Activated CD4-positive, alpha-beta T cell treated with anti-CD3 and anti-CD28 coated beads, Interleukin-2, amount 50 U/mL, for 16 hours (primary cell): ENCODE measurements around the gene CEP41.

Source experiments
- DNase-seq: peaks from one replicate; pipeline ENCODE4 v3.0.0-alpha.2; 2020

CEP41 gene, protein sequence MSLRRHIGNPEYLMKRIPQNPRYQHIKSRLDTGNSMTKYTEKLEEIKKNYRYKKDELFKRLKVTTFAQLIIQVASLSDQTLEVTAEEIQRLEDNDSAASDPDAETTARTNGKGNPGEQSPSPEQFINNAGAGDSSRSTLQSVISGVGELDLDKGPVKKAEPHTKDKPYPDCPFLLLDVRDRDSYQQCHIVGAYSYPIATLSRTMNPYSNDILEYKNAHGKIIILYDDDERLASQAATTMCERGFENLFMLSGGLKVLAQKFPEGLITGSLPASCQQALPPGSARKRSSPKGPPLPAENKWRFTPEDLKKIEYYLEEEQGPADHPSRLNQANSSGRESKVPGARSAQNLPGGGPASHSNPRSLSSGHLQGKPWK

DNA sequence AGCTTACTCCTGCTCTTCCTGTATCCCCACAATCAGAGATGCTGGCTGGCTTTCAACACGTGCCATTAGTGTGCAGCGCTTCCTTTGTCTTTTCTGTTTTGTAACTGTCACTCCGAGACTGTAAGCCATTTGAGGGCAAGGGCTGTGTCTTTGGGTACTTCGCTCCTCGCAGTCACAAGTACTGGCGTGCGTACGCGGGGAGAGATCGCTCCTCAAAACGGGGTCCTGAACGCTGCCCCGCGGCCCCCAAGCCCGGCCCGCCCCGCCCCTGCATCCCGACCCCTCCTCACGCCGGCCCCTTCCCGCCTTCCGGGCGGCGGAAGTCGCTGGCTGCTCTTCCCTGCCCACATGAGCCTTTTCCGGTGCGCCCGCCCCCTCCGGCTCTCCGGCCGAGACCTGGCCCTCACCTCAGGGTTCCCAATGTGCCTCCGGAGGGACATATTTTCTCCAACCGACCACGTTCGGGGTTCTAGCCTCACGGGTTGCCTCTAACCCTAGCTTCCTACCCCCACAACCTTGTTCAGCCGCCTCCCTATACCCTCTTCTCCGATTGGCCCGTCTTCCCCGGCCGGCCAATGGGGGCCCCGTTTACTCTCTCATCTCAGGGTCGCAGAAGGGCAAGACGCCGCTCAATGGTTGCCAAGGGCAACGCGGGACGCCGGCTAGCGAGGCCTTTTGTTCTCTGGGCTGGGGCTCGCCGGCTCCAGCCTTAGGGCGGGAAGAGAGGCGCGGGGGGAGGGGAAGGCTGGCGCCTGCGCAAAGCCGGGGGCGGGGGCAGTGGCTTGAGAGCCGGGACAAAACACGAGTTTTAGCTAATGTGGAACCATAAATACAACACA, at the start of gene CEP41:
TSS of gene CEP41 (minus strand) at position 490 of the 839 bp plus-strand sequence. CDS start at position 440, 50 bp downstream.
- DNase-seq, result peak; percentile 96

GRCh38 chr7:130490311-130490791, 49.5 kb upstream of the CEP41 start:
- no peak for DNase-seq

DNA sequence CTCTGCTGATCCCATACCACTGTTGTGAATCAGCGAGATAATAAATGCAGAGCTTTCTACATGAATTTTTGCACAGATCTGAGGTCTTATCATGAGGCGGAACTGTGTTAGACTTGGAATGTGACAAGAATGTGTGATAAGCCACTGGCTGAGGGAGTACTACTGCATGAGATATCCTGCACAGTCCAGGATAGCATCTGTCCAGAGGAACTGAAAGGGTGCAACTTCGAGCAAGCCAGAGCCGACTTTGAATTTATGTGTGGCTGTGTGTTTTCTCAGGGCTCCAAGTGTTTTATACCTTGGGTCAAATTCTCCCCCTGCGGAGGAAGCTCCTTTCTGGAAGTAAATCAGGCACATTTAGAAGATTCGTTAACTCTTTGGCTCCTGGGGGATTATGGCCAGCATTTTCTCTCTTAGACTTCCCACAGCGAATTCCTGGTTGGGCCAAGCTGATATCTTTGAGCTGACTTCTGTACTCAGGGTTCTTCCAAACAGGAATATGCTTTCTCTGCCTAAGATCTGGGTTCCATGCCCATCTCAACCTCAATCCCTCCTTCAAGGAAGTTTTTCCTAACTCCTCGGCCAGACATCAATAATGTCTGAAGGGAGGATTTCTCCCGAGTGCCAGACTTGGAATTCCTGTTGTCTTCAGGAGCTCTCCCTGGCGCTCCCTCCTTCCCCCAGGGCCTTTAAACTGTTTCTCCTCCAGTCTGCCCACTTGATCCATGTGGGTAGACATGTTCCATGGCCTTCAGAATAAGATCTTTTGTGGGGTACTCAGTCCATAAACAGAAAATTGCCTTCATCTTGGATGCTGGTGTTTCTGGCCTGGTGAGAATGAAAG, 48.5 kb upstream of the CEP41 start:
- DNase-seq, result no peak

DNA sequence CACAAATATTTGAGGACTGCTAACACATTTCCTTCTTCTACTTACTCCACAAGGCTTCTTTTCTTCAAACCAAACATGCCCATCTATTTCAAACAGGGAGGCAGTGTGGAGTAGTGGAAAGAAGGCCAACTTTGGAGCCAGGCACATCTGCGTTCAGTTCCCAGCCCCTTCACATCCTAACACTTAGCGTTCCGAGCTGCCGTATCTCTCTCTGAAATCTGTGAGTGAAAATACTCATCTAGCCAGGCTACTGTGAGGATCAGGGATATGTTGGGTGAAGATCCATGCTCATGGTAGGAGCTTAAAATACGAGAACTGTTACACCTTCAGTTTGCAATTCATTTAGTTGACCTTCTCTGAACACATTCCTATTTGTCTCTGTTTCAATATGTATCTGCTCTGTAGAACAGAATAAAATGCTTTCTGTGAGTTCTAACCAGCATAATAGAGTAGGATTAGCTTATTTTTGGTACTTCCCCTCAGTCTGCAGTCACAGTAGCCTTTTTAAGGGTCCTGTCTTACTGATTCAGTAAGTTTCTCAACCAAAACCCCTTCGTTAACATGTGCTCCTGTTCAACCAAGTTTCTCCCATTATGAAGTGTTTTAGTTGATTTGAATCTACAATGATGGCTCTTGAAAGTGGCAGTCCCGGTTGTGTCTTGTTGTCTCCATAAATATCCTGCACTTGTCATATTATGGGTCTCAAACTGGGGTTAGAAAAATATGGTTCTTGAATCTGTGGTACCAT, 47.8 kb upstream of the CEP41 start:
- no peak for DNase-seq

GRCh38 chr7:130486954-130487436, 46.2 kb upstream of the CEP41 start:
- no peak for DNase-seq

DNA sequence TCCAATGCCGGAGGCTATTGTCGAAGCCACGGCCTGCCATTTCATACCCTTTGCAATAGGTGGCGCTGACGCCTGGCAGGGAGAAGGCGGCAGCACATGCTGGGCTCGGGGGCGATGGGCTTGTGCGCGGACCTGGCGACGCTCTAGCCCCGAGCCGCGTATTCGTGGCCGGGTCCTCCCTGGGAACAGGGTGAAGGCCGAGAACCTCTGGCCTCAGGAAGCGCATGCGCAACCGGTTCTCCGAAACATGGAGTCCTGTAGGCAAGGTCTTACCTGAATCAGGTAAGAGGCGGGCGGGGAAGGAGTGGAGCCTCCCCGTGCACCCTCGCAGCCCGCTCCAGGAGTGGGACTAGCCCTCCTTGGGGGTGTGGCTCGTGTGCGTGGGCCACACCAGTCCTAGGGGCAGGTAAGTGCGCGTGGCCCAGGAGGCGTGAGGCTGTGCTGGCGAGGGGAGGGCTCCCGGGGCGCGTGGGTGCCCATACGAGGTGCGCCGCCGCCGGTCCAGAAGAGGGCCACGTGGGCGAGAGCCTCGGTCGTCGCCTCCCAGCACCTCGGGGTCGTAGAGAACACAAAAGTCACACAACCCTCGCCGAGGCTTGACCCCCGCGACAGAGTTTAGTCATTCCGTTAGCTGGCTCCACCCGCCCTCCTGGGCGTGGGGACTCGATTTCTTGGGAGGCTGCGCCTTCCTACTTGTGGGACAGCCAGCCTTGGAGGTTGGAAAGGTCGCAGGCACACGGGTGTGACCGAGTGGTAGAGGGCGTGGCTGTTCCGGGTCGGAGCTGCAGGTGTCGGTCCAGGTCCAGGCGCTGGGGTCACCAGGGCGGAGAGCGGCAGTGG, 45.5 kb upstream of the CEP41 start:
- DNase-seq, result peak; percentile 43

DNA sequence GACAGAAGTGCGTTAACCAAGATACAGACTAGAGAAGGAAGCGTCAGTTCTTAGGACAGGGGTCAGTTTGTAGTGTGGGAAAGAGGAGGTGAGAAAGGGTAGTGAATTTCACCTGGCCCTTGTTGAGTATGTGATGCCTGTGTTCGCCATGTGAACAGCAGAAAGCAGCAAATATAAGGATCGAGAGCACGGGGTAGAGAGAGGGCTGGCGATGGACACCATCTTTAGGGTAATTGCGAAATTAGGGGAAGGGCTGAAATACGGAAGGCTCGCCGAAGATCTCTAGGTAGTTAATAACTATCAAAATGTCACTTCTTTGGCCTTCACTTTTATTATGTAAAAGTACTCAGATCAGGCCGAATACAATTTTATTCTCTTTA, 44.9 kb upstream of the CEP41 start:
- DNase-seq, result no peak

- DNase-seq, result no peak
Observed at GRCh38 chr7:130483031-130483430, 42.2 kb upstream of the CEP41 start.

- no peak for DNase-seq
Observed at GRCh38 chr7:130481898-130482297, 41.1 kb upstream of the CEP41 start.

DNA sequence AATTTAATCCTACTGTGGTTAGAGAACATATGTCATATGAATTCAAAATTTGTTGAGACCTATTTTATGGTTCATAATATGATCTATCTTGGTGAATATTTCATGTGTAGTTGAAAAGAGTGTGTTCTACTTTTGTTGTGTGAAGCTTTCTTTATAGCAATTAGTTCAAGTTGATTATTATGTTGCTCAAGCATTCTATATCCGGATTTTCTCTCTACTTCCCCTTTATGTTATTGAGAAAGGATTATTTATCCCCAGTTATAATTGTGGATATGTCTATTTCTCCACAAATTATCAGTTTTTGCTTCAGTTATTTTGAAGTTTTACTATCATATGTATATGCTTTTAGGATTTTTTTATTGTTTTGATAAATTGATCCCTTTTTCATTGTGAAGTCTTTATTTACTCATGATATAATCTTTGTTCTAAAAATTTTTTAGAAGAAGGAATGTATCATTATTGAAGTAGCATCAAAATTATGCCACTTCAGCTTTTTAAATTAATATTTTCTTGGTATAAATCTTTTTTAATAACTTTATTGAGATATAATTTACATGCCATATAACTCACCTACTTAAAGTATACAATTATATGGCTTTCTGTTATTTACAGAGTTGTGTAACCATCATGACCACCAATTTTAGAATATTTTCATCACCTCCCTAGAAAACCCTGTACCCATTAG, 39.0 kb upstream of the CEP41 start:
- DNase-seq, result no peak

GRCh38 chr7:130478991-130479390, 38.2 kb upstream of the CEP41 start:
- no peak for DNase-seq

- DNase-seq, result peak; percentile 27
Observed at GRCh38 chr7:130476297-130477150, 35.7 kb upstream of the CEP41 start.

GRCh38 chr7:130475776-130476175, 35.0 kb upstream of the CEP41 start:
- DNase-seq, result no peak

- DNase-seq, result no peak
Observed at GRCh38 chr7:130473876-130474275, 33.1 kb upstream of the CEP41 start.

DNA sequence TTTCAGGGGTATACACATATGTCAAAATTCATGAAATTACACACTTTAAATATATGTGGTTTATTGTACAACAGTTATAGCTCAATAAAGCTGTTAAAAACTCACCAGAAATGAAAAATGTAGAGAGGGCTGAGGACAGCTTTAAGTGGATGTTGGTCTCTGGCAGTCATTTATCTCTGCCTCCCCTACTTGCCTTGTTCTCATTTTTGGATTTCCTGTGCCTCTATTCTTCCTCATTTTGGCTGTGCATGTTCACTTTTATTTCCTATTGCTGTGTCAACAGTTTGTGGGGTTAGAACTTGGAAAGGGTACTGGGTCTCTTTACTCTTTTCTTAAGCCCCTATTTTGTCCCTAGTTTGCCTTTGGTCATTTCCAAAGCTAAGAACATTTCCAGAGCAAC, 32.5 kb upstream of the CEP41 start:
- DNase-seq, result no peak

- no peak for DNase-seq
Observed at GRCh38 chr7:130471974-130472373, 31.2 kb upstream of the CEP41 start.

DNA sequence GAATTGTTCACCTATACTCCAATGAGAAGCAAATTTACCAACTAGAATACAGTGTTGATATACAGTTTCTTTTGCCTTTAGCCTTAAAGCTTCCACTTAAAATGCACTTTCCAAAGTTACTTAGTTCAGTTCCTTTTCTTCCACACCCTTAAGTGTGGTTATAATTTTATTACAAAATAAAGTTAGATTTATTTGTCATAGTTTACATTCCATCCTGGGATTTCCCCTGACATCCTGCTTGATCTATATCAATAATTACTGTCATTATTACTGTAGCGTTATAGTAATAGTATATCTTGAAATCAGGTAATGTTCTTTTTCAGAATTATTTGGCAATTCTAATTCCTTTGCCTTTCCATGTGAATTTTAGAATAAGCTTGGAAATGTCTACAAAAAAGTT, 27.8 kb upstream of the CEP41 start:
- no peak for DNase-seq

DNA sequence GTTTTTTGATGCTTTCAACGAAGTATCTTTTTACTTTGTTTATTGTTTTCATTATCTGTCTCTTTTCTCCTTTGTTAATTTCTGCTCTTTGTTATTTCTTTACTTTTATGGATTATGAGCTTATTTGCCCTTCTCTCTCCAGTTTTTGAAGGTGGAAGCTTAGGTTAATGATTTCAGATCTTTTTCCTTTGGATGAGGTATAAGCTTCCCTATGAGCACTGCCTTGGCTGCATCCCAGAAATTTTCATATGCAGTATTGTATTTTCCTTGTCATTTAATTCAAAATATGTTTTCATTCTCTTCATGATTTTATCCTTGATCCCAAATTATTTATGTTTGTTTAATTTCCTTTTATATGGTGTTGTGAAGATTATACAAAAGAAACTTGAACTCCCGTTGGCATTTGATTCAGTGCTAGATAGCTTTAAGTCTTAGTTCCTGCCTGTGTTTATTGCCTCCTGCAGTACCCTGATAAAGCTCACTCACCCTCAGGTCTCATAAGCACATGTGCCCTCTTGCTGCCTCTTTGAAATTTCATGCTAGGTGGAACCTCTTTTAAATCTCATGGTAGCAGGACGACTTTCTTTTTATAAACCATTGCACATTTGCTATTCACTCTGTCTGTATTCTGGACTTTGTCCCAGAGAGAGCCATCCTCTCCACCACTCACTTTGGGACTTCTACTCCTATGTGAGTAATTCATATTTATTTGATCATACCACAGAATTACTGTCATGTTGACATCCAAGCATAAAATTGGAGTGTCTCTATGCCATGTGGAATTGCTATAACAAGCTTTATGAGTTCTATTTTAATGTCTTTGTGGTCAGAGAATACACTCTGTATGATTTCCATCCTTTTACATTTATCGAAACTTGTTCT, 23.0 kb upstream of the CEP41 start:
- DNase-seq, result no peak

GRCh38 chr7:130461272-130461671, 20.5 kb upstream of the CEP41 start:
- DNase-seq, result no peak
